GM18867 (cell line): ENCODE measurements around the gene PRSS48.
"Not testable (repeated sequence)": the region's sequence is repeated elsewhere in the genome, so short reads cannot be mapped to it uniquely, and the experiment has no call there.

Experiments used
- ATAC-seq: cut with Tn5 transposase; IDR thresholded peaks from one replicate; pipeline ENCODE4 v1.9.1; 2021; ENCODE audit warnings: mild to moderate bottlenecking, moderate library complexity; ENCODE audit not compliant: unreplicated experiment

Gene PRSS48

DNA sequence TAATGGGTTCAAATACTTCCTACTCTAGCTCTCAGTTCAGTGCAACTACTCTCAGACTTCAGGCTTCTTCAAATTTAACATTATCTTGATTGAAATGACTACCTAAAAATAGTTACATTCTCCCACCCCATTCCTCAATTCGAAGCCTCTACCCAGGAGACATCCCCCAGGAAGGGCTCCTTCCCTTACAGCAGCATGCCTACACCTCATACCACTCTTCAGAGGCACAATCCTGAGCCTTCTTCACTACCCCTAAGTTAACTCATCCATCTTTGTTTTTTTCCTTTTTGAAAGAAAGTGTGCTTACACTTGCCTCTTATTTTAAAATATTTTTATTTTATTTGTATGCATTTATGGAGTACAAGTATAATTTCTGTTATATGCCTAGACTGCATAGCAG lies 17.2 kb upstream of the PRSS48 start:
- ATAC-seq = no peak

DNA sequence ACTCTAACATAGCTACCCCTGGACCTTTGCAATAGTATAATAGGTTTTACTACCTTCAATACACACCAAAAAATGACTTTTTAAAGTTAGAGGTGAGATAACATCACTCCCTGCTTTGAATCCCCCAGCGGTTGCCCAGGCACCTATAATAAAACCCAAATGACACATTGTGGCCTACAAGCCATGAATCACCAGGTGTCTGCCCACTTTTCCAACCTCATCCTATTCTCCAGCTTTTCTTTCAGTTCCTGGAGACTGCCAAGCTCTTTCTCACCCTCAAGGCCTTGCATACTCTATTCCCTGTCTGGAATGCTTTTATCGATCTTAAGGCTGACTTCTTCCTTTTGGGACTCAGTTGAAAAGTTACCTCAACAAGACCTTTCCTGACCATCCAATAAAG lies 16.4 kb upstream of the PRSS48 start:
- ATAC-seq = no peak

DNA sequence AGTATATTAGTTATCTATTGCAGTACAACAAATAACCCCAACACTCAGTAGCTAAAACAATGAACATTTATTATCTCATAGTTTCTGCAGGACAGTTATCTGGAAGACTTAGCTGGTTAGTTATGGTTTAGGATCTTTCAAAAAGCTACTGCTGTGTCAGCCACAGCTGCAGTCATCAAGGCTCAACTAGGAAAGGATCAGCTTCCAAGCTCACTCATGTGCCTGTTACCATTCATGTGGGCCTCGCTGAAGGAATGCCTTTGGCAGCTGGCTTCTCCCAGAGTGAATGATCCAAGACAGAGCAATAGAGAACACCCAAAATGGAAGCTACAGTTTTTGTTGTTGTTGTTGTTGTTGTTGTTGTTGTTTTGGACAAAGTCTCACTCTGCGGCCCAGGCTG lies 13.5 kb upstream of the PRSS48 start:
- no peak for ATAC-seq

DNA sequence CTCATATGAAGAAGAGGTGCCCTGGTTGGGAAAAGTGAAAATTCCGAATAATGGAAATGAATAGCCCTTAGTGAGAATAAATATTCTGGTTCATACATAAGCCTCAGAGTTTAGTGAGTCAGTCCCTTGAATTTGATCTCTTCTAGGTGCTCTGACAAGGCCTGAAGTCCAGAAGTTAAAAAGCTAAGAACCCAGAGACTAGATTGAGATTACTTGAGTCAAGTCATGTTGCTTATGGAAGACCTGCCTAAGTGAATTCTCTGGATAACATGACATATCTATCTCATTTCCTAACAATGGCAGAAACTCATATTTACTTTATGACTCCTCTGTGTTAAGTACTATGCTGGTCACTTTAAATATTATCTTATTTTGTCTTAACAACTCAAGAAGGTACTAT lies 10.5 kb upstream of the PRSS48 start:
- no peak for ATAC-seq

DNA sequence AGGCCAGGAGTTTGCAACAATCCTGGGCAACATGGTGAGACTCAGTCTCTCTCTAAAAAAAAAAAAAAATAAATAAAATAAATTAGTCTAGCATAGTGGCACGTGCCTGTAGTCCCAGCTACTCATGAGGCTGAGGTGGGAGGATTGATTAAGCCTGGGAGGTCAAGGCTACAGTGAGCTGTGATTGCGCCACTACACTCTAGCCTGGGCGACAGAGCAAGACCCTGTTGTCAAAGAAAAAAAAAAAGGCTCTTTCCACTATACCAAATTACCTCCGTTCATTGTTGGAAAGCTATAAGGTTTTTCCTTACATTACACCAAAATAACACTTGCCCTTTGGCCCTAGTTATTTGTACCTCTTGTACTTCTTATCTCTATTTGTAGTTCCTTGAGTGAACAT lies 9.9 kb upstream of the PRSS48 start:
- no peak for ATAC-seq

DNA sequence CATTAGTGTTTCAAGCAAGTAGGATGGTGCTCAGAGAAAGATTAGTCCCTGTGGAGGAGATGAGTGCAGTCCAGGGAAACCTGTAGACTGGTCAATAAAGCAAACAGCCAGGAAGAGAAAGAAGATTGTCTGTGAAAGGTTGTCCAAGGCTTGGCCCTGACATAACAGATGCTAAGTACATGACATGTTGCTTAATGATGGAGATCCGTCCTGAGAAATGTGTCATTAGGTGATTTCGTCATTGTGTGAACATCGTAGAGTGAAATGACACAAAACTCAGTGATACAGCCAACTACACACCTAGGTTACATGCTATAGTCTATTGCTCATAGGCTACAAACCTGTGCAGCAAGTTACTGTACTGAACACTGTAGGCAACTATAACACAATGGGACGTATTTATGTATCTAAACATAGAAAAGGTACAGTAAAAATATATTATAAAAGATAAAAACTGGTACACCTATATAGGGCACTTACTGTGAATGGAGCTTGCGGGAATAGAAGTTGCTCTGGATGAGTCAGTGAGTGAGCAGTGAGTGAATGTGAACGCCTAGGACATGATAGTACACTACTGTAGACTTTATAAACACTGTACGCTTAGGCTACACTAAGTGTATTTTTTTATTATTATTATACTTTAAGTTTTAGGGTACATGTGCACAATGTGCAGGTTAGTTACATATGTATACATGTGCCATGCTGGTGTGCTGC lies 9.0 kb upstream of the PRSS48 start:
- ATAC-seq = no peak

DNA sequence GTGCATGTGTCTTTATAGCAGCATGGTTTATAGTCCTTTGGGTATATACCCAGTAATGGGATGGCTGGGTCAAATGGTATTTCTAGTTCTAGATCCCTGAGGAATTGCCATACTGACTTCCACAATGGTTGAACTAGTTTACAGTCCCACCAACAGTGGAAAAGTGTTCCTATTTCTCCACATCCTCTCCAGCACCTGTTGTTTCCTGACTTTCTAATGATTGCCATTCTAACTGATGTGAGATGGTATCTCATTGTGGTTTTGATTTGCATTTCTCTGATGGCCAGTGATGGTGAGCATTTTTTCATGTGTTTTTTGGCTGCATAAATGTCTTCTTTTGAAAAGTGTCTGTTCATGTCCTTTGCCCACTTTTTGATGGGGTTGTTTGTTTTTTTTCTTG lies 8.1 kb upstream of the PRSS48 start:
- not testable (repeated sequence) for ATAC-seq

DNA sequence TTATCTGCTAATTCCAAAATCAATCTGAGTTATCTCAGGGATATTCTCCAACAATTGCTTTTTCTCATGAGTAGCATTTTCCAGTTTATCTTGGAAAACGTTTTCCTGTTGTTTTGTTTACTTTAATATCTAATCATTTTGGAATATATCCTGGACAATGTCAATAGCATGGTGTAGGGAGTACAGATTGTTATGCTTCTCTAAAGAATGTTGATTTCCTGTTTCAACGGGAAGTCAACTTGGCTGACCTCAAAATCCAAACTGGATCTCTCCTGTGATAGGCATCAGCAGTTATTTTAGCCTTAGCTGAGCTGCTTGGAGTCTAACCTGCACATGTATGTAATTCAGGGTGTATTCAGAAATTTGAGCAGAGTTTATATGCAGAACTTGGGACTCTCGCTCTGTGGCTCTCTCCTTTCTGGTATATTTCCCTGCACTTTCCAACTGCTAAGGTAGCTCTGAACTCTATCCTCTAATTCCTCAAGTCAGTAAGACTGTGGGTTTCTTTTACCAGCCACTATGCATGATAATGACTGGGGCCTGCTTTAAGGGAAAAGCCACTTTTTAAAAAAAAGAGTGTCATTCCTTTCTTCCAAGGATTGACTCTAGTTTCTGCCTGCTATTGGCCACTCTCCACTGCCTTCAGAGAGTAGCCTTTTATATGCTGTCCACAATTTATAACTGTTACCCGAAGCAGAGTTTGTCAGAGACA lies 7.7 kb downstream of the PRSS48 start:
- no peak for ATAC-seq

DNA sequence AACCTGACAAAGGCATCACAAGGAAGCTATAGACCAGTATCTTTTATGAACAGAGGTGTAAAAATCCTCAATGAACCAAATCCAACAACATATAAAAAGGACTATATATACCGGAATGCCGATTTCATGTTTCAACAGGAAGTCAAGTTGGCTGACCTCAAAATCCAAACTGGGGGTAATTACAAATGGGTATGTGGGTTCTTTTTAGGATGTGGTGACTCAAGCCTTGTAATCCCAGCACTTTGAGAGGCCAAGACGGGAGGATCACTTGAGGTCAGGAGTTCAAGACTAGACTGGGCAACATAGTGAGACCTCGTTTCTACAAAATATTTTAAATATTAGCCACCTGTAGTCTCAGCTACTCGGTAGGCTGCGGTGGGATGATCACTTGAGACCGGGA lies 10.4 kb downstream of the PRSS48 start:
- no peak for ATAC-seq

DNA sequence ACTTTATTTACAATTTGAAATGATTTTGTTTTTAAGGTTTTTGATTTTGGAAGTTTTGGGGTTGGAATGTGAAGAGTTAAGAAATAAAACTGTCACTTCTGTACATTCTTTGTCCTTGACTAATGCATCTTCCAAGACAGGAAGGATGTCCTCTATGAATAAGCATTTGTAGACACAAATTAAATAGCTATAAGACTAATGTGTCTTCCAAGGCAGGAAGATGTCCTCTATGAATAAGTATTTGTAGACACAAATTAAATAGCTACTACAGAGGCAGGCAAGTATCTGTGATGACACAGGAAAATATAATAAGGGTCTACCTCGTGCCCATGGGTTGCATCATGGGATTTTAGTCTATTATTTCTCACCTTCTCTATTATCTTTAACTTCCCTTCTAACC lies 14.5 kb downstream of the PRSS48 start:
- no peak for ATAC-seq

DNA sequence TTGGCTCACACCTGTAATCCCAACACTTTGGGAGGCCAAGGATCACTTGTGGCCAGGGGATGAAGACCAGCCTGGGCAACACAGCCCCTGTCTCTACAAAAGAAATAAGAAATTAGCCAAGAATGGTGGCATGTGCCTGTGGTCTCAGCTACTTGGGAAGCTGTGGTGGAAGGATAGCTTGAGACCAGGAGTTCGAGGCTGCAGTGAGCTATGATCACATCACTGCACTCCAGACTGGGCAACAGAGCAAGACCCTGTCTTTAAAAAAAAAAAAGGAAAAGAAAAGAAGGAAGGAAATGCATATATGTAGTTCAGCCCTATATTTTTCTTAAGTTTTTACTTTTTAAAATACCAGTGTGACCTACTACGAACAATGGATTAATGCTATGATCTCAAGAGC lies 15.1 kb downstream of the PRSS48 start:
- no peak for ATAC-seq

DNA sequence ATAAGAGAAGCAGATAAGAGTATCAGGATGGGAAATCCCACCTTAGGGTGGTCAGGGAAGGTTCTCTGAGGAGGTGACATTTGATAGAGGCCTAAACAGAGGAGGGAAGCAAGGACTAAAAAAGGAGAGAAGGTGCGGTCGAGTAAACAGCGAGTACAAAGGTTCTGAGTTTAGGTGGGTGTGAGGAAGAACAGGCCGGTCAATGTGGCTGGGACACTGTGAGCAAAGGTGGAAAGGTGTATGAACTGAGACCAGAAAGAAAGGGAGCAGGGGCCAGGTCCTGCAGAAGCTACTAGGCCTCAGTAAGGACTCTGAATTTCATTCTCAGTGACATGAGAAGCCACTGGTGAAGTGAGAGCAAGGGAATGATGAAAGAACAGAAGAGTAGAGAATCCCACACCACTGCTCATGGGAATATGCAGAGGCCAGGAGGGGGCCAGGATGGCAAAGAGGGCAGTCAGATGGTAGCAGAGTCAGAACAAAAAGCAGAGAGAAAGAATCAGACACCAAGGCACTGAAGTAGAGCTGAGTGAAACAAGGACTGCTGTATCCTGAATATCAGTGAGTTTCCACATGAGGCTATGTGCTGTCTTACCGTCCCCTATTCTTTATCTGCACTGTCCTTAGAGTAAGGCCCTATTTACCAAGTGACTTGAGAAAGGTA lies 18.0 kb downstream of the PRSS48 start:
- ATAC-seq = no peak

DNA sequence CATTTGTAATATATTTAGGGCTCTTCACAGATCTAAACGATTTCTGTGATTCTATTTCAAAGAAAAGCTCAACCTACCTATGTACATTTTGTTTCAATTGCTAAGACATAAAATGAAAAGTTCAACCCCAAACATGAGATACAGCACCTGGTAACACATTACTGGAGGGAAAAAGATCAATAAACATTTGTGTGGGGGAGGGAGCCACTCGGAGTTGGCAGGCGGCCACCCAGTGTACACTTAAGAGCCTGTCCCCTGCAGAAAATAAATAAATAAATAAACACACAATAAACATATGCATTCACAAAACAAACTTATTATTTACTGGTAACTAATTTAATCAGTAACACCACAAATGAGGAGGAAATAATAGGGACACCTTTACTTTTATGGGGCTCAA lies 19.3 kb downstream of the PRSS48 start:
- no peak for ATAC-seq

DNA sequence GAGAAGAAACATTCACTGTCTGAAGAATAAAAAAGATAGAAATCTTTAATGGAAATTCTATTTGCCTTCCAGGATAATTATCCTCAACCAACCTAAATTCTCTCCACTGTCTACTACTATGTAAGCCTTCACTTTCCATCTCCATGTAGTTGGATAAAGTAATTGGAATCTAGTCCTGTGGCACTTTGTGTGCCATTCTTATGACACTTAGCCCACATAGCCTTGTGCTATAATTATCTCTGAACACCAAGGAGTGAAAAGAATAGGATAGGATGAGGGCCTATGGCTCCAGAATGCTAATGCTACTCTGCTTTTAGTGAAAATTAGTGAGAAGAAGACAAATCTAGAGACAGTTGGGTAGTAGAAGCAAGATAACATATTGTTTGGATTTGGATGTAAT lies 20.2 kb downstream of the PRSS48 start:
- no peak for ATAC-seq

DNA sequence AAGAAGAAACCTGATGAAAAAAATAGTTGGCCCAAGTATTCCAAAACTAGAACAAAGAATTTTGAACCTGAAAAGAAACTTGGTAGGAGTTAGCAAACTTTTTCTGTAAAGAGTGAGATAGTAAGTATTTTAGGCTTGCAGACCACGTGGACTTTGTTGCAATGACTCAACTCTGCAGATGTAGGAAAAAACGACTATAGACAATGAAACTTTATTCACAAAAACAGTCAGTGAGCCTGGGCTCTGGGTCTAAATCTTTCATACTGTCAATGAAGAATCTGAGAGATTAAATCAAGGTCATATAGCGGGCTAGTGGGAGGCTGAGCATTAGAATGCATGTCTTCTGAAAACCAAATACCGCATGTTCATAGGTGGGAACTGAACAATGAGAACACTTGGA lies 25.5 kb downstream of the PRSS48 start:
- ATAC-seq = no peak

DNA sequence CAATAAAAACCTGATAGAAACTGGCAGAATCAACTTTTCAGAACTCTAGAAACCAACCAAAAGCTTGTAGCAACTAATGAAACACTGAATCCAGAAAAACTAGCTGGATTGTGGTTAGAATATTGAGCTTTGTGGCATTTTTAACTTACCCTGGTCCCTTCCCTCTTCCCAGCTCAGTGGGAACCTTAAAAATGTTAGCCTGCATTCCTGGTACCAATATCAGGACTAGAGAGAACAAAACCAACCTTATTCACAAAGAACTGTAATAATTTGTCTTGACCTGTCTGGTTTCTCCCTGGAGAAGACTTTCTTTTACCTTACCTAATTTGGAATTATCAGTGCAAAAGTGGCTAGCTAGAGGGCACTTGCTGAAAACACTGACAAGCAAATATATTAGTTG lies 27.3 kb downstream of the PRSS48 start:
- no peak for ATAC-seq

DNA sequence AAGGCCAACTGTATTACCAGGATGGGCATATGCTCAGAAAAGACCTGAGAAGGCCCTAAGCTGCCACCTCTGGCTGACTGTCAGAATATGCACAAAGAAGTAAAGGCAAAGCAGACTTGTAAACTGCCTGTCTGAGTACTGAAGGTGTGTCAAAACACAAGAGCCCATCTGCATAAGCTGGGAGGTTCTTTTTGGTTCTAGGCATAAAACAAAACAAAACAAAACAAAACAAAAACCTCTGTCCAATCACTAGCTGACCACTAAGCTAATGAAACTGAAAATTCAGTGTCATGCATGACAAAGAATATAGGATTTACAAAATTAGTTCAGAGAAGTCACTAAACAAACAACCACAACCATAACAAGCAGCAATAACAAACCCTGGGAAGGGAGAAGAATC lies 27.8 kb downstream of the PRSS48 start:
- ATAC-seq = peak; percentile 95

DNA sequence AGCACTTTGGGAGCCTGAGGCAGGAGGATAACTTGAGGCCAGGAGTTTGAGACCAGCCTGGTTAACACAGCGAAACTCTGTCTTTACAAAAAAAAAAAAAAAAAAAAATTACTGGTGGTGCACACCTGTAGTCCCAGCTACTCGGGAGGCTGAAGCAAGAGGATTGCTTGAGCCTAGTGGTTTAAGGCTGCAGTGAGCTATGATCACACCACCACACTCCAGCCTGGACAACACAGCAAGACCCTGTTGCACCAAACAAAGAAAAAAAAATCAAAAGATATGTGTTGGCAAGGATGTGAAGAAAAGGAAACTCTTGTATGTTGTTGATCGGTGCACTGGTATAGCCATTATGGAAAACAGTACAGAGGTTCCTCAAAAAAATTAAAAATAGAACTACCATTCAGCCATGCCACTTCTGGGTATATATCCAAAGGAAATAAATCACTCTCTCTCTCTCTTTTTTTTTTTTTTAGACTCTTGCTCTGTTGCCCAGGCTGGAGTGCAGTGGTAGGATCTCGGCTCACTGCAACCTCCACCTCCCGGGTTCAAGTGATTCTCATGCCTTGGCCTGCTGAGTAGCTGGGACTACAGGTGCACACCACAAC lies 33.3 kb downstream of the PRSS48 start:
- ATAC-seq = no peak

DNA sequence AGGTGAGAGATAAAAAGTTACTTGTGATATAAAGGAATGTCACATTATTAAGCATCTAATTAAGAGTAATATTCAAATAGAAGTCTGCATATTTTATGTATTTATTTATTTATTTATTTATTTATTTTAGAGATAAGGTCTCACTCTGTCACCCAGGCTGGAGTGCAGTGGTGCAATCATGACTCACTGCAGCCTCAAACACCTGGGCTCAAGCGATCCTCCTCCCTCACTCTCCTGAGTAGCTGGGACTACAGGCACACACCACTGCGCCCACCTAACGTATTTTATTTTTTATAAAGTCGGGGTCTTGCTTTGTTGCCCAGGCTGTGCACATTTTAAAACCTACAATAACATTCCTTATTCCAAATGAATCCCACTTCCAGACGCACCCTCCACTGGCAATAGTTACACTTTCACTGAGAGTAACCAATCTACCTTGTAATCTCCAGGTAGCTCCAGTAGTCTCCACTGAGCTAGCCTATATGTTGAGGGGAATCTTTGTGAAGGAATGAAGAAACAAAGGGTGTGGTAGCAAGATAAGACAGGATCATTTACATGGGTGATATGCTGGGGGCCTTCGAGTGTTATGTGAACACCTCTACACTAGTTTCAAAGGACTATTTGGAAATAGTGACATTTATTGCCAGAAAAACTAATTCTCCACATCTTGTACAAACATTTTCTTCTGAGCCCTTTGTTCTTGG lies 36.5 kb downstream of the PRSS48 start:
- ATAC-seq = no peak

DNA sequence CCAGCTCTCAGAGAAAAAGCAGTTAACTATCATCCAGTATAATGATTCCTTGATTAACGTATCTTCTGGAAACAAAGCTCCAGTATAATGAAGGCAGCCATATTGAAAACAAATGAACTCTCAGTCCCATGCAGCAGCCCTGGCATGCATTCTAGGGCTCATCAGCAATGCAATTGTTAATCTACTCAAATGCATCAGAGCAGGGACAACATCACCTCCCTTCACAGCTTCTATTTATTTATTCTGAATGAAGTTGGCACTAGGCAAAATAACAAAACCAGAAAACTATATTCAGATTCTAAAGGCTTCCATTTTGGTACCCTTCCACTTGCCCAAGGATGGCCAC lies 37.0 kb downstream of the PRSS48 start:
- ATAC-seq = no peak

DNA sequence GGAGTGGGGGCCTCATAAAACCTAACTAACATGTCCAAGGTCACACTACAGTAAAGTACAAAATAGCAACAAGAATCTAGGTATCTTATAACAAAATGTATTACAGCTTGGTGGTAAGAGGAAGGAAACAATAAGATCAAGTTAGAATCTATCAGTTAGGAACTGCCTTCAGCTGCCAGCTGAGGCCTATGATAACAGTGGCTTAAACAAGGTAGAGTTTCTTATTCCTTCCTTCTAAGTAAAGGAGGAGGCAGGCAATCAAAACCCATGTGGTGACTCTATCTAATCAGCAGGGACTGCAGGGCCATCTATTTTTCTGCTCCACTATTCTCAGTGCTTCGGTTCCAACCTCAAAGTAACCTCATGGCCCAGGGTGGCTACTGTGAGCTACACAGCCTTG lies 37.5 kb downstream of the PRSS48 start:
- ATAC-seq = no peak
